Body of pancreas (tissue), 4 donors: Measurements from ENCODE around the gene ZNF76. TPM values are rescaled to one million over a fixed set of nuclear protein-coding genes. Genes with fewer than 3 reads are reported as not detected.

Source experiments
- ATAC-seq: fragments of 150-250 bp; one replicate; pipeline ENCODE4 v1.9.1; 2016
- DNase-seq, 4 donors: peaks; one replicate each; pipeline ENCODE4 v3.0.0-alpha.2; 2019
- H3K27ac ChIP-seq, 4 donors: fragments of 200-600 bp; sonication (generic); 1 replicate in 3 of 4; 2 replicates in 1 of 4; pipeline versions ENCODE4 v1.5.1 to v1.6.1; 2016 to 2019; ENCODE audit warnings: mild to moderate bottlenecking in 1 of 4, mixed read lengths in 1 of 4, moderate library complexity in 1 of 4
- H3K27me3 ChIP-seq, 2 donors: fragments of 200-600 bp; sonication (generic); one replicate each; pipeline ENCODE4 v1.6.0; 2016; ENCODE audit warnings: mild to moderate bottlenecking in 1 of 2
- H3K36me3 ChIP-seq, 2 donors: fragments of 200-600 bp; sonication (generic); replicated peaks in 1 of 2; 2 replicates each; pipeline ENCODE4 v1.5.1; 2016; ENCODE audit warnings: low read depth in 2 of 2; ENCODE audit not compliant: insufficient read depth in 1 of 2
- H3K4me1 ChIP-seq: fragments of 200-600 bp; sonication (generic); one replicate; pipeline ENCODE4 v1.6.0; 2016
- H3K4me3 ChIP-seq, 2 donors: fragments of 200-600 bp; sonication (generic); 1 replicate in 1 of 2; 2 replicates in 1 of 2; pipeline ENCODE4 v1.5.1; 2016 to 2019
- H3K9me3 ChIP-seq, 3 donors: fragments of 200-600 bp; sonication (generic); 1 replicate in 2 of 3; 2 replicates in 1 of 3; pipeline ENCODE4 v1.5.1; 2016
- POLR2A ChIP-seq, 3 donors: fragments of 450-650 bp; IDR thresholded peaks; one replicate each; pipeline ENCODE4 v1.6.1; 2016; ENCODE audit warnings: antibody characterized with exemption in 3 of 3, mild to moderate bottlenecking in 2 of 3
- WGBS, 2 donors: methylation state at CpG; one replicate each; pipeline ENCODE4 v1.1.5; 2017; 5-methylcytosine and 5-hydroxymethylcytosine counted together
- intact Hi-C: fragments of 100-400 bp; cut with DNase I; formaldehyde crosslinking; loops from one replicate; pipeline ENCODE4 v1.15.1; 2023
- total RNA-seq, 2 donors: library from RNA; depleted of rRNA; stranded (reverse); fragments of >200 nt; gene quantifications; one replicate each; pipeline ENCODE4 v1.1.0, GENCODE V29; 2016
- TF ChIP-seq, protein P1 (sequence below), 7 experiments: fragments of 450-650 bp in 4 of 7; fragments of 200-600 bp in 3 of 7; sonication (generic) in 3 of 7; IDR thresholded peaks; one replicate each; pipeline ENCODE4 v1.5.1; 2016 to 2019; ENCODE audit warnings: antibody characterized with exemption in 7 of 7

The ZNF76 gene
- total RNA-seq, 2 donors from 2014 or later, result 34.2 to 56.7 TPM

GRCh38 chr6:35260591-35261570 lies 1.3 kb downstream of the ZNF76 start:
- Histone ChIP-seq H3K36me3 (no peaks in the 10 kb centered on the region), H3K27me3 (no peaks in the 10 kb centered on the region), H3K9me3 (no peaks in the 10 kb centered on the region), H3K4me3 (no peak overlapping the region), H3K4me1 (peaks cover 38% of the 10 kb centered on the region), H3K27ac (peak overlapping the region; percentile 85 to 99 (median 97))
- ATAC-seq (no peak), DNase-seq (no peak)
- WGBS, 2 donors, result 75 to 79% methylated on average over 6 of the region's 6 CpGs
- intact Hi-C loops, result no loop called here
- TF ChIP-seq, protein P1, sequence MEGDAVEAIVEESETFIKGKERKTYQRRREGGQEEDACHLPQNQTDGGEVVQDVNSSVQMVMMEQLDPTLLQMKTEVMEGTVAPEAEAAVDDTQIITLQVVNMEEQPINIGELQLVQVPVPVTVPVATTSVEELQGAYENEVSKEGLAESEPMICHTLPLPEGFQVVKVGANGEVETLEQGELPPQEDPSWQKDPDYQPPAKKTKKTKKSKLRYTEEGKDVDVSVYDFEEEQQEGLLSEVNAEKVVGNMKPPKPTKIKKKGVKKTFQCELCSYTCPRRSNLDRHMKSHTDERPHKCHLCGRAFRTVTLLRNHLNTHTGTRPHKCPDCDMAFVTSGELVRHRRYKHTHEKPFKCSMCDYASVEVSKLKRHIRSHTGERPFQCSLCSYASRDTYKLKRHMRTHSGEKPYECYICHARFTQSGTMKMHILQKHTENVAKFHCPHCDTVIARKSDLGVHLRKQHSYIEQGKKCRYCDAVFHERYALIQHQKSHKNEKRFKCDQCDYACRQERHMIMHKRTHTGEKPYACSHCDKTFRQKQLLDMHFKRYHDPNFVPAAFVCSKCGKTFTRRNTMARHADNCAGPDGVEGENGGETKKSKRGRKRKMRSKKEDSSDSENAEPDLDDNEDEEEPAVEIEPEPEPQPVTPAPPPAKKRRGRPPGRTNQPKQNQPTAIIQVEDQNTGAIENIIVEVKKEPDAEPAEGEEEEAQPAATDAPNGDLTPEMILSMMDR (IDR thresholded peaks at IDR 0.05), result no peak
- no peak for TF ChIP-seq POLR2A (IDR thresholded peaks at IDR 0.05)

DNA sequence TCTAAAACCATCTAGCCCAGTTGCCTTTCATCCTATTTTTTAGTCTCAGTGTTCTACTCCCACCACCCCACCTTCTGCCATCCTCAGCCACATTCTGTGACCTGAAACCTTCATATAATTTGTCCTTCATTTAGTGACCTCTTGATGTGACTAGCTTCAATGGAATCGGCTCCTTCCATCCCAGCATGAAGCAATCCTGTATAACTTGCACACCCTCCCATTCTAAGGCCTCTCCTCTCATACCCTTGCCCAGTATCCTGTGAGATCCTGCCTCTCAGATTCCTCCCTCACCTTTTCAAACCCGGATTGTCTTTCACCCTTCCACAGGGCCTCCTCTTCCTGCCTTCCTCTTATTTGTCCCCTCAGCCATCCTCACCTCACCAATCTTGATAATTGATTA lies 3.1 kb downstream of the ZNF76 start:
- Histone ChIP-seq H3K4me1 (peaks cover 38% of the 10 kb centered on the region), H3K27me3 (no peaks in the 10 kb centered on the region), H3K36me3 (no peaks in the 10 kb centered on the region), H3K27ac (no peak overlapping the region), H3K4me3 (no peak overlapping the region), H3K9me3 (no peaks in the 10 kb centered on the region)
- WGBS, 2 donors, result 64 to 70% methylated on average over 1 to 2 of the region's 2 CpGs
- intact Hi-C loops, result no loop called here
- no peak for DNase-seq
- TF ChIP-seq, protein P1 (IDR thresholded peaks at IDR 0.05), result no peak
- no peak for TF ChIP-seq POLR2A (IDR thresholded peaks at IDR 0.05)
- no peak for ATAC-seq

- Histone ChIP-seq H3K4me1 (peaks cover 26% of the 10 kb centered on the region), H3K4me3 (no peak overlapping the region), H3K9me3 (no peaks in the 10 kb centered on the region), H3K27me3 (no peaks in the 10 kb centered on the region), H3K27ac (no peak overlapping the region), H3K36me3 (no peaks in the 10 kb centered on the region)
- ATAC-seq (no peak), DNase-seq (no peak)
- TF ChIP-seq, protein P1 (IDR thresholded peaks at IDR 0.05), result no peak
- intact Hi-C loops, result no loop called here
Measured at GRCh38 chr6:35264550-35265274, 5.2 kb downstream of the ZNF76 start.

DNA sequence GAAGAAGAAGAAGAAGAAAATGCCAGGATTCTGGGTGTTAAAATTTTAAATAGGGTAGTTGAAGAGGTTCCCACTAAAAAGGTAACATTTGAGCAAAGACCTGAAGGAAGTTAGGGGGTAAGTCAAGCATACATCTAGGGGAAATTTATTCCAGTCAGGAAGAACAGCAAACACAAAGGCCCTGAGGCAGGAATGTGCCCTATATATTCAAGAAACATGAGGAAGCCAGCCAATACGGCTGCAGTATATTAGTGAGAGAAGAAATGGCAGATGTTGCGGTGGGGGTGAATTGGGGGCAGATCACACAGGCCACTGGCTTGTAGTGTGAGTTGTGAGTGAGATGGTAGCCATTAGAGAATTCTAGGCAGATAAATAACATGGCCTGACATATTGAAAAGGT lies 6.0 kb downstream of the ZNF76 start:
- Histone ChIP-seq H3K9me3 (no peaks in the 10 kb centered on the region), H3K36me3 (no peaks in the 10 kb centered on the region), H3K4me3 (no peak overlapping the region), H3K27me3 (no peaks in the 10 kb centered on the region), H3K4me1 (peaks cover 22% of the 10 kb centered on the region), H3K27ac (no peak overlapping the region)
- WGBS, 2 donors, result 86 to 95% methylated on average over 2 of the region's 2 CpGs
- TF ChIP-seq, protein P1 (IDR thresholded peaks at IDR 0.05), result no peak
- TF ChIP-seq POLR2A (IDR thresholded peaks at IDR 0.05), result no peak
- no peak for DNase-seq
- no peak for ATAC-seq
- intact Hi-C loops, result no loop called here
